Gastroesophageal sphincter (tissue), 4 donors: ENCODE results near the gene MXD1. TPM values are rescaled to one million over a fixed set of nuclear protein-coding genes. Genes with fewer than 3 reads are reported as not detected.

Source experiments
- ATAC-seq: fragments of 150-250 bp; one replicate; pipeline ENCODE4 v1.9.1; 2016; ENCODE audit warnings: mild to moderate bottlenecking, moderate library complexity
- H3K27ac ChIP-seq, 4 donors: fragments of 200-600 bp; sonication (generic) in 3 of 4; 1 replicate in 3 of 4; 2 replicates in 1 of 4; pipeline ENCODE4 v1.5.1; 2016 to 2019
- H3K27me3 ChIP-seq: fragments of 200-600 bp; sonication (generic); one replicate; pipeline ENCODE4 v1.5.1; 2019
- H3K36me3 ChIP-seq, 2 donors: fragments of 200-600 bp; sonication (generic); one replicate each; pipeline ENCODE4 v1.5.1; 2019; ENCODE audit warnings: control low read depth in 1 of 2
- H3K4me1 ChIP-seq, 3 donors: fragments of 200-600 bp; sonication (generic); 1 replicate in 2 of 3; 2 replicates in 1 of 3; pipeline ENCODE4 v1.5.1; 2016 to 2019; ENCODE audit warnings: control low read depth in 2 of 3
- H3K4me3 ChIP-seq, 2 donors: fragments of 200-600 bp; sonication (generic); one replicate each; pipeline ENCODE4 v1.5.1; 2019; ENCODE audit warnings: mild to moderate bottlenecking in 1 of 2, moderate library complexity in 1 of 2
- H3K9me3 ChIP-seq, 3 donors: fragments of 200-600 bp; sonication (generic); one replicate each; pipeline ENCODE4 v1.5.1; 2017 to 2019; ENCODE audit warnings: control low read depth in 2 of 3
- CTCF ChIP-seq, 4 experiments: fragments of 200-600 bp in 2 of 4; fragments of 450-650 bp in 2 of 4; sonication (generic) in 1 of 4; IDR thresholded peaks; one replicate each; pipeline ENCODE4 v1.5.1; 2017 to 2019; ENCODE audit warnings: antibody characterized with exemption in 4 of 4, mild to moderate bottlenecking in 2 of 4, moderate library complexity in 2 of 4
- EP300 ChIP-seq: sonication (generic); formaldehyde crosslinking; IDR thresholded peaks from one replicate; pipeline ENCODE4 v1.6.1; 2017; ENCODE audit warnings: antibody characterized with exemption, mild to moderate bottlenecking
- POLR2A ChIP-seq, 2 donors: fragments of 450-650 bp; IDR thresholded peaks; one replicate each; pipeline ENCODE4 v1.6.1; 2017; ENCODE audit warnings: antibody characterized with exemption in 2 of 2, mild to moderate bottlenecking in 2 of 2, moderate library complexity in 1 of 2
- POLR2AphosphoS5 ChIP-seq: sonication (generic); formaldehyde crosslinking; IDR thresholded peaks from one replicate; pipeline ENCODE4 v1.6.1; 2017; ENCODE audit warnings: antibody characterized with exemption
- WGBS, 2 donors: methylation state at CpG; one replicate each; pipeline ENCODE4 v1.1.5; 2018; ENCODE audit warnings: low coverage in 1 of 2; 5-methylcytosine and 5-hydroxymethylcytosine counted together
- total RNA-seq, 4 donors: library from RNA; depleted of rRNA; stranded (reverse); fragments of >200 nt; gene quantifications; one replicate each; pipeline ENCODE4 v1.1.0, GENCODE V29; 2016

MXD1 gene
- total RNA-seq, 4 donors from 2014 or later = 10.5 to 15.6 (median 13.3) TPM

DNA sequence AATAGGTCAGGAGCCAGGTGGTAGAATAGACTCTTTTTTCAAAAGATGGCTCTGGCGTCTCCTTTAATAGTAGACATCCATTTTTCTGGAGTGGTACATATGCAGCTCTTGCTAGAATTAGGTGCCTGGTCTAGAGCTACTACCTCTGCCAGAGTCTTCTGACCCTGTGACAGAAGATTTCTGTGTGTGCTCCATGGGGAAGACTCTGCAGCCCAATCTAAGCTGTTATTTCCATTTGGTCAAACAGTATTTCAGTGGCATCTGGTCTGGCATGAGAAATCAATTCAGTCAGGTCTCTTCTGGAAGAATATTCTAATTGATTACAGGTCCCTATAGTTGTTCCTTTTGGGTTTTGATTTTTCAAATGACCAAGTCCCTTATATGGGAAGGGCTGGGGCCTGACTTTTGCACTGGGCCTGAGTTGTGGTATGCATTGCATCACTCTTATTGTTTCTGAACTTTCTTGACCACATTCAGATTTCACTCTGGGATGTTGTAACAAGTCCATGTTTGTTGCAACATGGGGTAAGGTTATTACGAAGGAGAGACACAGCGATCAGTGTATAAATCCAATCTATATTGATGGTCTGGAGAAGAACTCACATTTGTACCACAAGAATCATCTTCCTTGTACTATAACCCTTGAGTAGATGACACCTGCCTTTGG is 12.1 kb downstream of the MXD1 start:
- H3K27ac ChIP-seq = no peak overlapping the region
- H3K27me3 ChIP-seq = no peaks in the 10 kb centered on the region
- peaks cover 0 to 52% of the 10 kb centered on the region in 2 donors for H3K36me3 ChIP-seq
- H3K4me1 ChIP-seq = peaks cover 0 to 29% (median 2%) of the 10 kb centered on the region in 3 donors
- TF ChIP-seq POLR2A (IDR thresholded peaks at IDR 0.05) = no peak
- TF ChIP-seq EP300 = no peak
- TF ChIP-seq CTCF (IDR thresholded peaks at IDR 0.05) = no peak
- TF ChIP-seq POLR2AphosphoS5 = no peak
- no peak overlapping the region for H3K4me3 ChIP-seq
- peak; percentile 50 for ATAC-seq
- WGBS, 2 donors = 66 to 87% methylated on average over 3 of the region's 3 CpGs
- no peaks in the 10 kb centered on the region for H3K9me3 ChIP-seq

DNA sequence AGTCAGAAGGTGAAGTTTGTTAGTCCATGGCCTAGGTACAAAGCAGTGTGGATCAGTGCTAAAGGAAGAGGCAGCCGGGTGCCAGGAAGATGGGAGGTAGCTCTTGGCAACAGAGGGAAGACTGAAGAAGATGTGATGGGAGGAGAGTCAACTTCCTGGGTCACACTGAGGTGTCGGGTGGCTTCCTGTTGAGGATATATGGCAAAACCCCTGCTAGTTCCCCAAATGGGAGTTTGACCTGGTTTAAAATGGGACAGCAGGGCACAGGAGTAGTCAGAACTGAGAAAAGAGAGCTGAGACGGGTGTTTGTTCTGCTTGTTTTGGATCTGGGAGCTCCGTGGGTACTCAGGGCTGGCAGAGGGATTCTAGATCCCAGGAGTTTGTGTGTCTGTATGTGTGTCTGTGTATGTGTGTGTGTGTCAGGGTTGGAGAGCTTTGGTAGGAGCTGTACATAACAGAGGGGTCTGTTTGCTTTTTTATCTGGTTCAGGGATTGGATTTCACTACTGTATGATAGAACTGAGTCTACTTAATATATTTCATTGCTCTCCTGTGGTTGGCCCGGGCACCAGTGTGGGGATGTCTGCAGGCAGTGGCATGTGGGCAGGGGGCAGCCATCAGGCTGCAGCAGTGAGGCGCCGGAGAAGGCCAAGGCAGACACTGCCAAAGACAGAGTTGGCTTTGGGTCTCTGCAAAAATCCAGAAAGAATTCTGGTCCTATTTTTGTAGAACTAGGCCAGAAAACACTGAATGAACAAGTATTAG is 17.1 kb downstream of the MXD1 start:
- Histone ChIP-seq H3K27ac (no peak overlapping the region), H3K36me3 (peaks cover 0 to 40% of the 10 kb centered on the region in 2 donors), H3K4me1 (peaks cover 5 to 60% (median 7%) of the 10 kb centered on the region in 3 donors), H3K27me3 (no peaks in the 10 kb centered on the region), H3K4me3 (no peak overlapping the region), H3K9me3 (no peaks in the 10 kb centered on the region)
- 81 to 85% methylated on average over 4 of the region's 7 CpGs for WGBS, 2 donors
- ATAC-seq = no peak
- TF ChIP-seq POLR2A (IDR thresholded peaks at IDR 0.05) = no peak
- no peak for TF ChIP-seq EP300
- TF ChIP-seq POLR2AphosphoS5 = no peak

DNA sequence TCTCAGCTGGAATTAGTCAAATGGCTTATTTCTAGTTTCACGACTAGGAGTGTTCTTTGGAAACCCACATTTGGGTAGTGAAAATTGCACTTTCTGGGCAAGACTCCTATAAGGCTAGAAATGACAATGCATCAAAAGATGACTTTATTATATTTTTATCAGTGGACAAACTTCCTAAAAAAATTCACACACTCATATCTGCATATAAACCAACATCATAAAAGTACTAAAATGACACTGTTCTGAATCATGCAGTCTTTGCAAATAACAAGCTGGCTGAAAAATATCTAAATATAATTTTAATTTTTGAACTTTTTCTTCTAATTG is 17.6 kb downstream of the MXD1 start:
- Histone ChIP-seq H3K27ac (no peak overlapping the region), H3K4me3 (no peak overlapping the region), H3K9me3 (no peaks in the 10 kb centered on the region), H3K27me3 (no peaks in the 10 kb centered on the region), H3K36me3 (peaks cover 0 to 45% of the 10 kb centered on the region in 2 donors), H3K4me1 (peaks cover 5 to 59% (median 7%) of the 10 kb centered on the region in 3 donors)
- ATAC-seq = no peak
- TF ChIP-seq POLR2AphosphoS5 (no peak), POLR2A (IDR thresholded peaks at IDR 0.05) (no peak), EP300 (no peak), CTCF (IDR thresholded peaks at IDR 0.05) (no peak)
- WGBS, 2 donors = 60 to 67% methylated on average over 1 of the region's 1 CpG

DNA sequence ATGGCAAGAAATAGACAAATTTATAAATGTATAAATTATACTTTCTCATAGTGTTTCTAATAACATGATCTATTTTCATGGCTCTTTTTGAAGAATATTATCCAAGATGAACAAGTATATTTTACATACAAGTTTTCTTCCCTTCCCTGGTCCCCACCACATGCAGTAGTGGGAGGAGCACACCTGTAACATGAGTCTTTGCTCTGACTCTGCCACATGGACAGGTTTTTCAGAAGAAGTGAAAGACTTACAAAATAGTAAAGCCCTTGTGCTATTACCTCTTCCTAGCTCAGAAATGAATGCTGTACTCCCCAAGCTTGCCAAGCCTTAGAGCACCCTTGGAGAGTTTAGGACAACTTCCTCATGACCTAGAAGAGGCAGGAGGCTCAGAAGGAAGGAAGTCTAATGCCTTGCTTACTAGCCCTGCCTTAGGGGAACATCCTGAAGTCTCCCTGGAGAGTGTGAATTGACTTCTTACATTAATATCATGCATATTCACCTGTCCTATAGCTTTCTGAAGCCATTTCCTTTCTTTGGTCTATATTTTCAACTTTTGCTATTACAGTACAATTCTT is 18.4 kb downstream of the MXD1 start:
- no peak for TF ChIP-seq EP300
- no peak for TF ChIP-seq CTCF (IDR thresholded peaks at IDR 0.05)
- no peak for TF ChIP-seq POLR2A (IDR thresholded peaks at IDR 0.05)
- Histone ChIP-seq H3K4me1 (peaks cover 5 to 59% (median 7%) of the 10 kb centered on the region in 3 donors), H3K36me3 (peaks cover 0 to 50% of the 10 kb centered on the region in 2 donors), H3K4me3 (no peak overlapping the region), H3K27me3 (no peaks in the 10 kb centered on the region), H3K27ac (peak overlapping the region in 2 of 4 donors; percentile 41 to 47), H3K9me3 (no peaks in the 10 kb centered on the region)
- no peak for ATAC-seq

DNA sequence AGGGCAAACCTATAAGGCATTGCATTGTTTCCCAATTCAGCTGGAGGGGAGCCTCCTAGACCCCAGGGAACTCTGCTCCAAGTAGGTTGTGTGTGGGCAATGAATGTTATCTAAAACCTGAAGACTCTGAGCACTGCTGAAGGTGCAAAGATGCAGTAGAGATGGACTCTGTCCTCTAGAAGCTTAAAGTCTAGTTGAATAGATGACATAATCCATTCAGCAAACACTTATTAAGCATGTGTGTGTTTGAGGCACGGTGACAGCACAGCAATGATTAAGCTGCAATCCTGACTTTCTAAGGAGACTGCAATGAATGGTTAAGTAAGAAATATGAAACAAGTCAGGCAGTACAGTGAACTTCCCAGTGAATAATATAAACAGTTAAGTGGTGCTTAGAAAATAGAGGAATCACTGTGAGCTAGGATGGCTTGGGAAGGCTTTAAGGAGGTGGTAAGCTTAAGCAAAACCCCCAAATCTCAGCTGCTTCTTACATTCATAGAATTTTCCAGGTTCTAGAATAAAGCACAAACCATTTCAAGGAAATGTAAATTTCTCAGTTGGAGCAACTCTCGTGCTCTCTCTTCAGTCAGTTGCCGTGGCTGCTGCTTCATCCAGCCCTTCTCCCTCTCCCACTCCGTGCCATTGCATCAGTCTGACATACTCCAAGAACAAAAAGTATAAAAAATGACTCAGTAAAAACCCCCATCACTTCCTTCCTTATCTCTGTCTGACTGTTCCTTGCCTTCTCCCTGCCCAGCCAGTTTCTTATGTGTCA is 19.1 kb downstream of the MXD1 start:
- no peaks in the 10 kb centered on the region for H3K27me3 ChIP-seq
- ATAC-seq = peak; percentile 61
- no peak overlapping the region for H3K4me3 ChIP-seq
- TF ChIP-seq CTCF (IDR thresholded peaks at IDR 0.05) (no peak), EP300 (no peak), POLR2A (IDR thresholded peaks at IDR 0.05) (no peak), POLR2AphosphoS5 (no peak)
- H3K36me3 ChIP-seq = peaks cover 0 to 50% of the 10 kb centered on the region in 2 donors
- 11 to 34% methylated on average over 4 of the region's 4 CpGs for WGBS, 2 donors
- H3K4me1 ChIP-seq = peaks cover 5 to 58% (median 7%) of the 10 kb centered on the region in 3 donors
- H3K9me3 ChIP-seq = no peaks in the 10 kb centered on the region
- peak overlapping the region in 3 of 4 donors; percentile 34 to 47 (median 41) for H3K27ac ChIP-seq
